GM06990 (cell line): Measurements from ENCODE around the gene MSH5.
A peak's percentile ranks its signal among the peaks of the same experiment; 100 is the strongest.

ENCODE experiments used
- DNase-seq: peaks from one replicate; pipeline ENCODE4 v3.0.0-alpha.2; 2011; ENCODE audit not compliant: insufficient read length; ENCODE audit errors: extremely low read depth
- H3K27me3 ChIP-seq: replicated peaks from 2 replicates; pipeline ENCODE4 v1.6.0; 2011; ENCODE audit warnings: low read length; ENCODE audit not compliant: control insufficient read depth, insufficient read depth
- H3K36me3 ChIP-seq: 2 replicates; pipeline ENCODE4 v1.5.1; 2011; ENCODE audit warnings: low read length; ENCODE audit not compliant: control insufficient read depth, insufficient read depth
- H3K4me3 ChIP-seq: replicated peaks from 2 replicates; pipeline ENCODE4 v1.5.1; 2011; ENCODE audit warnings: low read depth, mild to moderate bottlenecking, control low read depth, low read length
- CTCF ChIP-seq: IDR thresholded peaks from 2 replicates; pipeline ENCODE4 v1.5.1; 2011; ENCODE audit warnings: low read length, control low read depth, mild to moderate bottlenecking, inconsistent platforms; ENCODE audit not compliant: insufficient read depth, poor library complexity, severe bottlenecking

Gene MSH5

GRCh38 chr6:31702405-31702818 lies 37.4 kb upstream of the MSH5 start:
- peak overlapping the region; percentile 94 for H3K4me3 ChIP-seq
- no peaks in the 10 kb centered on the region for H3K27me3 ChIP-seq
- TF ChIP-seq CTCF = no peak
- H3K36me3 ChIP-seq = peaks cover 1% of the 10 kb centered on the region
- DNase-seq = no peak

DNA sequence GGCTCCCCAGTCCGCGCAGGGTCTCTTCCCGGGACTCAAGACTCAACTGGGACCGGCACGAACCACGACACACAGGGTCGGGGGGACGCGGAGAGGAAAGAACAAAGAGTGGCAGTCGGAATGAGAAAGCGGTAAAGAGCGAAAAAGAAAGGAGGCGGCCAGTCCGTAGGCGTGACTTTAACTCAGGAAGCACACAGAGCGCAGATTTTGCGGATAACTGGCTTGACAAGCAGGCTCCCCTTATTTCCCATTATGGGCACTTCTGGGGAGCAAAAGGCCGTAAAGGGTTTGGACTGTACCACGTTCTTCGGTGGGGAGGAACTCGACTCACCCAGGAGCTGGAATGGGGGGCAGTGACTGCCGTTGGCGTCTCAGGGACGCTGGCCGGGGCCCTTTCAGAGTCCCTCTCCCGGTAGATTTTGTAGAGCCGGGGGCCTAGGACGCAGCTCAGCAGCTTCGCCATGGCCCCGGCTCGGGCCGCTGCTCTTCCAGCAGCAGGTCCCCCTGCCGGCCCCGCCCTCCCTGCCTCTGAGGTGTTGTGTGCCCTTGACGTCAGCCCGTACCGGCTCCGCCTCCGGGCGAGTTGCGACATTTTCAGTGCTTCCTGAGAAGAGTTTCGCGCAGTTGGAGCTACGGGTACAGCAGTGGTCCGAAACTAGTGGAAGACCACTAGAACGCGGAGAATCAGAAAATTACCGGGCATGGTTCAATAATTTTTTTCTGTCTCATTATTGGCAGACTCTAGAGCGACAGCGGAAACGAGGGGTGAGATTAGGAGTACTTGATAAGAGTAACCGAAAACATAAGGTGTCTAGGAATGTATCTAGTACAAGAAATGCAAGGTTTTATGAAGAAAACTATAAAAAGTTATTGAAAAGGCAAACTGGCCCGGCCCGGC lies 36.7 kb upstream of the MSH5 start, which contains the start of gene ABHD16A:
Gene ABHD16A (minus strand): TSS at position 506 of the 898 bp plus-strand sequence. CDS start 43 bp downstream, at position 463.
- no peak for TF ChIP-seq CTCF
- Histone ChIP-seq H3K4me3 (peak within 1 kb of the TSS; percentile 94), H3K36me3 (peaks cover 1% of the 10 kb centered on the region), H3K27me3 (no peaks in the 10 kb centered on the region)
- DNase-seq = peak; percentile 98

DNA sequence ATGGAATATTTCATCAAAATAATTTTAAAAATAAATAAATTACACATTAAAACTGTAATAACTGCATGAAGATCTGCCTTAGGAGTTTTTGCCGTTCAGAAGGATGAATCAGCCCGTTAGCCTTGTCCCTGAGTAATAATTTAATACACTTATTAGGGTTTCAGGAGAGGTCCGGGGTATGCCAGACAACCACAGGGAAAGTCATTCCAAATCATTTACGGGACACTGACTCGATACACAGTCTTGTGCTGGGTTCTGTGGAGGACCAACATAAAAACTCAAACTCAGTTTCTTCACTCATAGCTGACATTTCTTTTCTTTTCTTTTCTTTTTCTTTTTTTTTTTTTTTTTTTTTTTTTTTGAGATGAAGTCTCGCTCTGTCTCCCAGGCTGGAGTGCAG lies 33.9 kb upstream of the MSH5 start:
- TF ChIP-seq CTCF = no peak
- no peaks in the 10 kb centered on the region for H3K36me3 ChIP-seq
- no peaks in the 10 kb centered on the region for H3K27me3 ChIP-seq
- H3K4me3 ChIP-seq = no peak overlapping the region
- DNase-seq = no peak

GRCh38 chr6:31706599-31706998 lies 33.2 kb upstream of the MSH5 start, which contains the start of gene LY6G6F:
TSS of gene LY6G6F (plus strand) at chr6:31706866. CDS start at chr6:31706907, 41 bp downstream.
- DNase-seq = no peak
- Histone ChIP-seq H3K36me3 (no peaks in the 10 kb centered on the region), H3K4me3 (no peak within 1 kb of the TSS), H3K27me3 (no peaks in the 10 kb centered on the region)
- TF ChIP-seq CTCF = no peak

GRCh38 chr6:31707701-31708100 lies 32.1 kb upstream of the MSH5 start:
- DNase-seq = no peak
- H3K4me3 ChIP-seq = no peak overlapping the region
- TF ChIP-seq CTCF = no peak
- no peaks in the 10 kb centered on the region; the same call in 1 of the 2 replicates for H3K27me3 ChIP-seq
- no peaks in the 10 kb centered on the region for H3K36me3 ChIP-seq
